K562 (cell line): ENCODE measurements around the gene KLRK1. TPM values are rescaled to one million over a fixed set of nuclear protein-coding genes. Genes with fewer than 3 reads are reported as not detected.

Experiments
- ATAC-seq: fragments of 200-7000 bp; cut with Tn5 transposase; 3 replicates; pipeline ENCODE4 v1.9.1; 2020; ENCODE audit warnings: moderate library complexity
- BruUV-seq: library from RNA; stranded (reverse); fragments of 400-500 nt; replicated peaks from 2 replicates; lab custom pipeline; 2021; lab: Mats Ljungman, UMichigan
- CTCF ChIA-PET: fragments of 300-600 bp; formaldehyde crosslinking; extraction: SDS; loops from one replicate; lab custom pipeline; 2021; ENCODE audit warnings: low intra/inter-chr PET ratio; lab: Yijun Ruan, JAX
- POLR2A ChIA-PET: fragments of 300-600, 350-650 bp; sonication (Branson Sonifier 250); formaldehyde crosslinking; extraction: SDS; loops from one replicate; lab custom pipeline; 2021; ENCODE audit warnings: antibody characterized with exemption, inconsistent platforms; lab: Yijun Ruan, JAX
- DNase-seq, 4 experiments: peaks; one replicate each; pipeline versions ENCODE4 v3.0.0 to v3.0.0-alpha.2; 2011 to 2018; ENCODE audit warnings: low spot score in 3 of 4, mixed read lengths in 3 of 4; ENCODE audit errors: extremely low read depth in 1 of 4
- FAIRE-seq: peaks from 2 replicates; lab custom pipeline; 2011; peaks lifted over from hg19 to GRCh38; lab: Jason Lieb, UNC
- H2AFZ ChIP-seq: 2 replicates; pipeline ENCODE4 v1.6.0; 2011; ENCODE audit warnings: low read depth, low read length, control low read depth, inconsistent platforms
- H3K27ac ChIP-seq: fragments of 200-600 bp; 3 replicates; pipeline ENCODE4 v1.8.0; 2011; ENCODE audit warnings: low read depth, mild to moderate bottlenecking, control low read depth, inconsistent platforms, low read length, moderate library complexity, mixed read lengths; ENCODE audit errors: extremely low read depth
- H3K27me3 ChIP-seq, 2 experiments: fragments of 300-600 bp in 1 of 2; 2 replicates in 1 of 2; 3 replicates in 1 of 2; pipeline versions ENCODE4 v1.6.0 to v1.8.0; 2011; ENCODE audit warnings: inconsistent platforms in 2 of 2, low read length in 2 of 2, mild to moderate bottlenecking in 1 of 2, mixed read lengths in 1 of 2, moderate library complexity in 1 of 2; ENCODE audit not compliant: control insufficient read depth in 2 of 2, insufficient read depth in 2 of 2
- H3K36me3 ChIP-seq: fragments of 300-600 bp; 3 replicates; pipeline ENCODE4 v1.8.0; 2011; ENCODE audit warnings: mild to moderate bottlenecking, low read length, inconsistent platforms; ENCODE audit not compliant: control insufficient read depth, insufficient read depth
- H3K4me1 ChIP-seq, 2 experiments: fragments of 200-600 bp in 1 of 2; replicated peaks in 1 of 2; 2 replicates in 1 of 2; 3 replicates in 1 of 2; pipeline versions ENCODE4 v1.5.1 to v1.8.0; 2011; ENCODE audit warnings: inconsistent platforms in 2 of 2, low read length in 2 of 2, mild to moderate bottlenecking in 1 of 2, mixed read lengths in 1 of 2, moderate library complexity in 1 of 2; ENCODE audit not compliant: control insufficient read depth in 2 of 2, insufficient read depth in 2 of 2
- H3K4me2 ChIP-seq: 2 replicates; pipeline ENCODE4 v1.6.1; 2011; ENCODE audit warnings: low read length, control low read depth, inconsistent platforms, mixed read lengths; ENCODE audit not compliant: insufficient read depth
- H3K4me3 ChIP-seq: fragments of 200-600 bp; sonication (generic), shearing (Covaris generic); 2 replicates; pipeline ENCODE4 v1.5.1; 2016; ENCODE audit warnings: control low read depth, inconsistent platforms
- H3K79me2 ChIP-seq: fragments of 200-600 bp; 3 replicates; pipeline ENCODE4 v1.8.0; 2011; ENCODE audit warnings: low read length, inconsistent platforms; ENCODE audit not compliant: control insufficient read depth, insufficient read depth
- H3K9ac ChIP-seq, 2 experiments: 2 replicates each; pipeline versions ENCODE4 v1.6.0 to v1.6.1; 2011; ENCODE audit warnings: low read depth in 2 of 2, low read length in 2 of 2, control low read depth in 1 of 2, inconsistent platforms in 1 of 2, mild to moderate bottlenecking in 1 of 2, mixed read lengths in 1 of 2; ENCODE audit not compliant: insufficient read depth in 1 of 2
- H3K9me1 ChIP-seq: one replicate; pipeline ENCODE4 v1.6.0; 2011; ENCODE audit warnings: inconsistent platforms, mild to moderate bottlenecking, low read length, moderate library complexity; ENCODE audit not compliant: control insufficient read depth, insufficient read depth
- H3K9me3 ChIP-seq: replicated peaks from 2 replicates; pipeline ENCODE4 v1.5.1; 2011; ENCODE audit warnings: low read depth, low read length, inconsistent platforms; ENCODE audit not compliant: control insufficient read depth, insufficient read depth
- H4K20me1 ChIP-seq: replicated peaks from 2 replicates; pipeline ENCODE4 v1.6.1; 2011; ENCODE audit warnings: low read length, inconsistent platforms, mixed read lengths; ENCODE audit not compliant: control insufficient read depth, insufficient read depth
- AFF1 ChIP-seq, 2 experiments: fragments of 450-650 bp; IDR thresholded peaks; 2 replicates each; pipeline ENCODE4 v1.6.1; 2018; ENCODE audit warnings: mild to moderate bottlenecking in 2 of 2, low read depth in 1 of 2; ENCODE audit not compliant: partially characterized antibody in 2 of 2
- PHB2 ChIP-seq: fragments of 450-650 bp; IDR thresholded peaks from 2 replicates; pipeline ENCODE4 v1.6.1; 2017; ENCODE audit warnings: low read depth
- WGBS: fragments of 100-300 bp; shearing (Covaris generic); methylation state at CpG from one replicate; pipeline ENCODE4 v1.1.6; 2016; ENCODE audit warnings: low coverage, mixed read lengths; ENCODE audit not compliant: insufficient coverage; ENCODE audit errors: missing lambda C conversion rate; 5-methylcytosine and 5-hydroxymethylcytosine counted together
- in situ Hi-C: fragments of 300-500 bp; cut with MboI; formaldehyde crosslinking; loops from 4 replicates; pipeline ENCODE4 v1.15.0; 2018; ENCODE audit warnings: inconsistent platforms, mixed read lengths
- intact Hi-C: fragments of 100-400 bp; cut with micrococcal nuclease; formaldehyde crosslinking; loops from 2 replicates; pipeline ENCODE4 v1.14.2; 2022
- polyA plus RNA-seq, 8 experiments: library from polyadenylated mRNA; depleted of rRNA in 4 of 8; stranded (reverse) in 5 of 8; unstranded in 3 of 8; fragments of >200 nt; fragmentation: Nextera tagmentation in 2 of 8; fragmentation: Illumina TruSeq in 1 of 8; extraction: Ambion mirVana in 2 of 8; extraction: Trizol in 1 of 8; gene quantifications; 2 replicates each; pipeline versions ENCODE4 v1.2.1 to v1.2.3, GENCODE V29; 2011 to 2014; ENCODE audit warnings: inconsistent platforms in 1 of 8, missing spikeins in 1 of 8
- total RNA-seq, 7 experiments: library from RNA; depleted of rRNA in 6 of 7; stranded (reverse); fragments of >200 nt in 6 of 7; fragmentation: Illumina TruSeq in 2 of 7; extraction: Trizol in 2 of 7; gene quantifications; 2 replicates each; pipeline versions ENCODE4 v1.2.1 to v1.2.3, GENCODE V29; 2011 to 2021; ENCODE audit warnings: low replicate concordance in 1 of 7

KLRK1 gene
- total and polyA plus RNA-seq, 9 of the 15 experiments (the other 6 are each of a cell fraction or from before 2014, with no cell fraction given): 0.03 to 0.09 (median 0.06) TPM; not detected in 3

- Histone ChIP-seq H3K27ac (no peak overlapping the region), H3K9me3 (no peaks in the 10 kb centered on the region), H3K27me3 (no peaks in the 10 kb centered on the region), H3K9ac (no peak overlapping the region), H3K4me2 (no peak overlapping the region), H3K79me2 (no peaks in the 10 kb centered on the region), H2AFZ (no peak overlapping the region), H3K36me3 (no peaks in the 10 kb centered on the region), H3K9me1 (no peaks in the 10 kb centered on the region), H3K4me3 (no peak overlapping the region), H3K4me1 (no peaks in the 10 kb centered on the region), H4K20me1 (no peaks in the 10 kb centered on the region)
- POLR2A ChIA-PET: no interaction called here
- intact Hi-C loops: no loop called here
- DNase-seq: no peak
- TF ChIP-seq AFF1 (IDR thresholded peaks at IDR 0.05; ENCODE audit: low read depth in 1 of 2, partially characterized antibody in 2 of 2) (no peak), PHB2 (no peak)
- in situ Hi-C loops: no loop called here
- 0% methylated on average over 1 of the region's 1 CpG for WGBS
- CTCF ChIA-PET: no interaction called here
- no peak for ATAC-seq
- BruUV-seq: no TSS peak
- FAIRE-seq: no peak
Observed at GRCh38 chr12:10386857-10387256, 3.0 kb downstream of the KLRK1 start.
